Activated CD4-positive, alpha-beta memory T cell treated with anti-CD3 and anti-CD28 coated beads, Interleukin-2, amount 10 ng/mL, durations not matched to agents 7 days and 5 days (primary cell): ENCODE results near the gene RPL5. TPM values are rescaled to one million over a fixed set of nuclear protein-coding genes. Genes with fewer than 3 reads are reported as not detected.

Experiments used
- CTCF ChIA-PET: fragments of 350-600 bp; sonication (Branson Sonifier 250); formaldehyde crosslinking; loops from one replicate; lab custom pipeline; 2021; ENCODE audit warnings: antibody characterized with exemption, inconsistent platforms; lab: Charles Lee
- POLR2A ChIA-PET: fragments of 350-600 bp; sonication (Branson Sonifier 250); formaldehyde crosslinking; loops from one replicate; lab custom pipeline; 2021; ENCODE audit warnings: antibody characterized with exemption; lab: Charles Lee
- DNase-seq: peaks from one replicate; pipeline ENCODE4 v3.0.0-alpha.2; 2020
- H3K27ac Mint-ChIP-seq: one replicate; pipeline ENCODE4 v1.8.0; 2021; ENCODE audit warnings: mild to moderate bottlenecking, mixed read lengths
- H3K27me3 Mint-ChIP-seq: one replicate; pipeline ENCODE4 v1.8.0; 2021; ENCODE audit warnings: mixed read lengths
- H3K36me3 Mint-ChIP-seq: one replicate; pipeline ENCODE4 v1.8.0; 2021; ENCODE audit warnings: low read depth, mixed read lengths
- H3K4me1 Mint-ChIP-seq: one replicate; pipeline ENCODE4 v1.8.0; 2021; ENCODE audit warnings: mixed read lengths
- H3K4me3 Mint-ChIP-seq: one replicate; pipeline ENCODE4 v1.8.0; 2021; ENCODE audit warnings: mild to moderate bottlenecking, mixed read lengths
- H3K9me3 Mint-ChIP-seq: one replicate; pipeline ENCODE4 v1.8.0; 2021; ENCODE audit warnings: mixed read lengths
- total RNA-seq, 2 experiments: library from RNA; stranded (reverse); gene quantifications; one replicate each; pipeline ENCODE4 v1.2.3, GENCODE V29; 2021

Gene RPL5
- total RNA-seq, 2 experiments from 2014 or later: 660 to 678 TPM

DNA sequence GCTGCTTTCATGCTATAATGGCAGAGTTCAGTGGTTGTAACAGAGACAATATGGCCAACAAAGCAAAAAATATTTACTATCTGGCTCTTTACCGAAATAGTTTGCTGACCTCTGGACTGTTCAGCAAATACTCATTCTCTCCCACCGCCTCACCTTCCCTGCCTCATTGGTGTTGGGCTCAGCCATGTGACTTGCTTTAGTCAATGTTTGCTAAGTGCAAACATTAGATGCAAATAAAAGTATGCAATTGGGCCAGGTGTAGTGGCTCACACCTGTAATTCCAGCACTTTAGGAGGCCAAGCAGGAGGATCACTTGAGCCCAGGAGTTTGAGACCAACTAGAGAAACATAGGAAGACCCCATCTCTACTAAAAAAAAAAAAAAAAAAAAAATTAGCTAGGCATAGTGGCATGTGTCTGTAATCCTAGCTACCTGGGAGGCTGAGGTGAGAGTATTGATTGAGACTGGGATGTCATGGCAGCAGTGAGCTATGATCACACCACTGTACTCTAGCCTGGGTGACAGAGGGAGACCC is 55.1 kb downstream of the RPL5 start:
- POLR2A ChIA-PET: no interaction called here
- H3K36me3 Mint-ChIP-seq: peaks cover 8% of the 10 kb centered on the region
- no peak overlapping the region for H3K27ac Mint-ChIP-seq
- H3K27me3 Mint-ChIP-seq: no peaks in the 10 kb centered on the region
- peaks cover 7% of the 10 kb centered on the region for H3K9me3 Mint-ChIP-seq
- H3K4me1 Mint-ChIP-seq: peaks cover 22% of the 10 kb centered on the region
- CTCF ChIA-PET: interaction anchor here (1.0 to 1.3 kb wide), 2 partner anchors 9 to 28 kb away, joined by 3 read pairs; no protein-coding TSS in a partner anchor
- DNase-seq: no peak
- H3K4me3 Mint-ChIP-seq: no peak overlapping the region

DNA sequence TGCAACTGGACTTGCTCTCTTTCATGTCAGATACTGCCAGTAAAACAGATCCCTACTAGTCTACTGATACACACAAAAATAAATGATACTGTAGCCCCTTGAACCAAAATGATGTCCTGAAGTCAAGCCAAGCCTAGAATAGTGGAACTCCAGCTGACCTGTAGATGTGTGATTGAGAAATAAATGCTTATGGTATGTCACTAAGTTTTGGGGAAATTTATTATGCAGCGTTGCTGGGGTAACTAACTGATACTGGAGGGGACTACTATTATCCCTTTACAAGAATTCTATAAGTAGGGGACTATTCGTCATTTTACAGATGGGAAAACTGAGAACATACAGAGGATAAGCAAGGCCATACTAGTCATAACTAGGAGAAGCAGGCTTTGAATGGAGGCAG is 55.6 kb downstream of the RPL5 start:
- Mint-ChIP-seq H3K27me3 (no peaks in the 10 kb centered on the region), H3K27ac (no peak overlapping the region), H3K4me3 (no peak overlapping the region), H3K9me3 (peaks cover 8% of the 10 kb centered on the region), H3K36me3 (peaks cover 12% of the 10 kb centered on the region), H3K4me1 (peaks cover 20% of the 10 kb centered on the region)
- no peak for DNase-seq
- POLR2A ChIA-PET: no interaction called here
- CTCF ChIA-PET: interaction anchor here (0.6 to 1.5 kb wide), 4 partner anchors 10 to 954 kb away, joined by 3 to 5 read pairs (median 3); no protein-coding TSS in a partner anchor

Other genes starting within 250 kb of the RPL5 start
- gene EVI5, start 46.9 kb upstream of the RPL5 start, total RNA-seq: 1 to 10 TPM; 2.9 TPM
- 10 to 100 TPM; 12.7 to 17.2 TPM for gene DIPK1A, start 129.4 kb downstream of the RPL5 start, total RNA-seq
- gene MTF2, start 247.2 kb downstream of the RPL5 start, total RNA-seq: 10 to 100 TPM; 55.5 to 56.6 TPM